Spinal cord (tissue), 10 donors: ENCODE data around the gene OLA1. TPM values are rescaled to one million over a fixed set of nuclear protein-coding genes. Genes with fewer than 3 reads are reported as not detected.

Experiments used
- DNase-seq, 6 donors: peaks; one replicate each; pipeline versions ENCODE4 v3.0.0 to v3.0.0-alpha.2; 2013 to 2015; ENCODE audit warnings: low spot score in 6 of 6, low read depth in 4 of 6
- H3K27ac ChIP-seq: one replicate; pipeline ENCODE4 v1.5.1; 2013; ENCODE audit warnings: low read depth, low read length, control low read depth
- H3K27me3 ChIP-seq: one replicate; pipeline ENCODE4 v1.6.1; 2013; ENCODE audit warnings: low read length; ENCODE audit not compliant: control insufficient read depth, insufficient read depth
- H3K36me3 ChIP-seq: one replicate; pipeline ENCODE4 v1.6.1; 2013; ENCODE audit warnings: low read length; ENCODE audit not compliant: control insufficient read depth, insufficient read depth
- H3K4me1 ChIP-seq: one replicate; pipeline ENCODE4 v1.6.1; 2013; ENCODE audit warnings: low read length; ENCODE audit not compliant: control insufficient read depth, insufficient read depth
- H3K4me3 ChIP-seq: one replicate; pipeline ENCODE4 v1.5.1; 2013; ENCODE audit warnings: low read depth, low read length, control low read depth
- H3K9me3 ChIP-seq: one replicate; pipeline ENCODE4 v1.6.1; 2013; ENCODE audit warnings: low read length; ENCODE audit not compliant: control insufficient read depth, insufficient read depth
- WGBS: methylation state at CpG from one replicate; pipeline ENCODE4 v1.1.5; 2013; ENCODE audit warnings: missing lambda C conversion rate; ENCODE audit not compliant: insufficient coverage; 5-methylcytosine and 5-hydroxymethylcytosine counted together
- polyA plus RNA-seq, 2 donors: library from polyadenylated mRNA; unstranded; fragments of 120-200 nt; gene quantifications; one replicate each; pipeline ENCODE4 v1.2.1, GENCODE V29; 2013; ENCODE audit not compliant: insufficient read length in 2 of 2
- total RNA-seq, 2 donors: library from RNA; depleted of rRNA in 1 of 2; stranded (reverse); fragments of 120-200 nt in 1 of 2; fragments of >200 nt in 1 of 2; gene quantifications; one replicate each; pipeline versions ENCODE4 v1.2.3 to v1.2.4, GENCODE V29; 2013 to 2014
- donor health status: healthy.

Gene OLA1
- total and polyA plus RNA-seq, 4 donors, result 81.4 to 169 (median 134) TPM

GRCh38 chr2:174120346-174120745 is 128.0 kb downstream of the OLA1 start:
- no peaks in the 10 kb centered on the region for H3K27me3 ChIP-seq
- no peak for DNase-seq
- WGBS, result 63% methylated on average over 1 of the region's 2 CpGs

GRCh38 chr2:174117951-174118930 is 130.1 kb downstream of the OLA1 start:
- Histone ChIP-seq H3K9me3 (no peaks in the 10 kb centered on the region), H3K4me1 (no peaks in the 10 kb centered on the region), H3K4me3 (no peak overlapping the region), H3K27ac (no peak overlapping the region), H3K36me3 (no peaks in the 10 kb centered on the region), H3K27me3 (no peaks in the 10 kb centered on the region)
- DNase-seq, result no peak
- 100% methylated on average over 1 of the region's 9 CpGs for WGBS

More at GRCh38 chr2:174120346-174120745, 128.0 kb downstream of the OLA1 start:
- no peaks in the 10 kb centered on the region for H3K4me1 ChIP-seq
- no peak overlapping the region for H3K4me3 ChIP-seq
- H3K9me3 ChIP-seq, result no peaks in the 10 kb centered on the region
- H3K36me3 ChIP-seq, result no peaks in the 10 kb centered on the region
- no peak overlapping the region for H3K27ac ChIP-seq

GRCh38 chr2:174112073-174112472 is 136.3 kb downstream of the OLA1 start:
- no peak overlapping the region for H3K27ac ChIP-seq
- no CpG with 5 or more reads among the region's 2 CpGs for WGBS
- no peak for DNase-seq

GRCh38 chr2:174108579-174108978 is 139.8 kb downstream of the OLA1 start:
- H3K27ac ChIP-seq, result no peak overlapping the region
- H3K9me3 ChIP-seq, result no peaks in the 10 kb centered on the region
- no peak overlapping the region for H3K4me3 ChIP-seq
- no peaks in the 10 kb centered on the region for H3K27me3 ChIP-seq
- H3K4me1 ChIP-seq, result no peaks in the 10 kb centered on the region
- DNase-seq, result no peak
- H3K36me3 ChIP-seq, result no peaks in the 10 kb centered on the region
- WGBS, result no CpG with 5 or more reads among the region's 1 CpG

More at GRCh38 chr2:174112073-174112472, 136.3 kb downstream of the OLA1 start:
- Histone ChIP-seq H3K4me1 (no peaks in the 10 kb centered on the region), H3K36me3 (no peaks in the 10 kb centered on the region), H3K4me3 (no peak overlapping the region), H3K27me3 (no peaks in the 10 kb centered on the region), H3K9me3 (no peaks in the 10 kb centered on the region)

GRCh38 chr2:174106736-174107135 is 141.6 kb downstream of the OLA1 start:
- H3K27me3 ChIP-seq, result no peaks in the 10 kb centered on the region
- no peaks in the 10 kb centered on the region for H3K4me1 ChIP-seq
- DNase-seq, result peak in 2 of 6 donors; percentile 5 to 68
- H3K27ac ChIP-seq, result no peak overlapping the region
- no peak overlapping the region for H3K4me3 ChIP-seq
- no peaks in the 10 kb centered on the region for H3K36me3 ChIP-seq
- H3K9me3 ChIP-seq, result no peaks in the 10 kb centered on the region

GRCh38 chr2:174094542-174094941 is 153.8 kb downstream of the OLA1 start:
- no peak for DNase-seq
- H3K4me1 ChIP-seq, result no peaks in the 10 kb centered on the region
- no peaks in the 10 kb centered on the region for H3K36me3 ChIP-seq
- H3K4me3 ChIP-seq, result no peak overlapping the region
- no peak overlapping the region for H3K27ac ChIP-seq
- no peaks in the 10 kb centered on the region for H3K9me3 ChIP-seq
- 100% methylated on average over 1 of the region's 5 CpGs for WGBS
- no peaks in the 10 kb centered on the region for H3K27me3 ChIP-seq

GRCh38 chr2:174090476-174090875 is 157.9 kb downstream of the OLA1 start:
- no peaks in the 10 kb centered on the region for H3K9me3 ChIP-seq
- DNase-seq, result no peak
- H3K27ac ChIP-seq, result no peak overlapping the region
- no peaks in the 10 kb centered on the region for H3K27me3 ChIP-seq
- H3K4me1 ChIP-seq, result no peaks in the 10 kb centered on the region
- 100% methylated on average over 1 of the region's 4 CpGs for WGBS
- H3K4me3 ChIP-seq, result no peak overlapping the region
- no peaks in the 10 kb centered on the region for H3K36me3 ChIP-seq

- Histone ChIP-seq H3K4me1 (no peaks in the 10 kb centered on the region), H3K27me3 (no peaks in the 10 kb centered on the region), H3K27ac (no peak overlapping the region), H3K36me3 (no peaks in the 10 kb centered on the region), H3K9me3 (no peaks in the 10 kb centered on the region), H3K4me3 (no peak overlapping the region)
- 100% methylated on average over 4 of the region's 5 CpGs for WGBS
- no peak for DNase-seq
Observed at GRCh38 chr2:174088706-174089460, 159.4 kb downstream of the OLA1 start.

- Histone ChIP-seq H3K36me3 (no peaks in the 10 kb centered on the region), H3K27me3 (no peaks in the 10 kb centered on the region), H3K27ac (no peak overlapping the region), H3K4me1 (no peaks in the 10 kb centered on the region), H3K4me3 (no peak overlapping the region), H3K9me3 (no peaks in the 10 kb centered on the region)
- no peak for DNase-seq
- 100% methylated on average over 2 of the region's 11 CpGs for WGBS
Observed at GRCh38 chr2:174086708-174087107, 161.6 kb downstream of the OLA1 start.
